Measurements from ENCODE around the gene SEC63.
"Not testable (repeated sequence)": the region's sequence is repeated elsewhere in the genome, so short reads cannot be mapped to it uniquely, and the experiment has no call there.

Gene SEC63

GRCh38 chr6:107931894-107932293, 26.1 kb downstream of the SEC63 start:
- no peak for DNase-seq (ENCODE audit: low read depth in 2 of 2, low spot score in 1 of 2)

- no peak for DNase-seq (ENCODE audit: low read depth in 2 of 2, low spot score in 1 of 2)
Observed at GRCh38 chr6:107928984-107929383, 29.0 kb downstream of the SEC63 start.

- DNase-seq (ENCODE audit: low read depth in 2 of 2, low spot score in 1 of 2) = not testable (repeated sequence)
Observed at GRCh38 chr6:107926697-107927544, 31.1 kb downstream of the SEC63 start.

- no peak for DNase-seq (ENCODE audit: low read depth in 2 of 2, low spot score in 1 of 2)
Observed at GRCh38 chr6:107917451-107918375, 40.3 kb downstream of the SEC63 start.

DNA sequence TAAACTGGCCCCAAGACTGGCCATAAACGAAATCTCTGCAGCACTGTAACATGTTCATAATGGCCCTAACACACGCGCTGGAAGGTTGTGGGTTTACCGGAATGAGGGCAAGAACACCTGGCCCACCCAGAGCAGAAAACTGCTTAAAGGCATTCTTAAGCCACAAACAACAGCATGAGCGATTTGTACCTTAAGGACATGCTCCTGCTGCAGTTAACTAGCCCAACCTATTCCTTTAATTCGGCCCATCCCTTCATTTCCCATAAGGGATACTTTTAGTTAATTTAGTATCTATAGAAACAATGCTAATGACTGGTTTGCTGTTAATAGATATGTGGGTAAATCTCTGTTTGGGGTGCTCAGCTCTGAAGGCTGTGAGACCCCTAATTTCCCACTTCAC, 41.0 kb downstream of the SEC63 start:
- not testable (repeated sequence) for DNase-seq (ENCODE audit: low read depth in 2 of 2, low spot score in 1 of 2)

DNA sequence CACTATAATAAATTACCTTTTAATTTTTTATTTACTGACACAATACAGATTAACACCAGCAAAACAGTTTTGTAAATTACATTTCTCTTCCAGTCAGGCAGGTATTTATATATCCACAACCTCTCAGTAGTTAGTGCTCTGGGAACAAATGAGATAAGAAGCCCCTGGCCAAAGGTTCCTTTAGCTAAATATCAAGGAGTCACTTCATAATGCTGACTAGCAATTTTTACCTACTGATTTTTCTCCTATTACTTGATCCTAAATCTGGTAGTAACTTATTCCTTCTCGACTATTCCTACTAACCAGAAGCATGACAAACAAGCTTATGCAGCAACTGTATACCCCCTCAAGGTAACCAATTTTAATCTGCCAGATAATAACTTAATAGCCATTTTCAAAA, 46.3 kb downstream of the SEC63 start:
- DNase-seq (ENCODE audit: low read depth in 2 of 2, low spot score in 1 of 2) = no peak

- no peak for DNase-seq (ENCODE audit: low read depth in 2 of 2, low spot score in 1 of 2)
Observed at GRCh38 chr6:107894809-107895396, 63.1 kb downstream of the SEC63 start.

- DNase-seq (ENCODE audit: low read depth in 2 of 2, low spot score in 1 of 2) = not testable (repeated sequence)
Observed at GRCh38 chr6:107890431-107890830, 67.6 kb downstream of the SEC63 start.

GRCh38 chr6:107885950-107886349, 72.1 kb downstream of the SEC63 start:
- not testable (repeated sequence) for DNase-seq (ENCODE audit: low read depth in 2 of 2, low spot score in 1 of 2)

DNA sequence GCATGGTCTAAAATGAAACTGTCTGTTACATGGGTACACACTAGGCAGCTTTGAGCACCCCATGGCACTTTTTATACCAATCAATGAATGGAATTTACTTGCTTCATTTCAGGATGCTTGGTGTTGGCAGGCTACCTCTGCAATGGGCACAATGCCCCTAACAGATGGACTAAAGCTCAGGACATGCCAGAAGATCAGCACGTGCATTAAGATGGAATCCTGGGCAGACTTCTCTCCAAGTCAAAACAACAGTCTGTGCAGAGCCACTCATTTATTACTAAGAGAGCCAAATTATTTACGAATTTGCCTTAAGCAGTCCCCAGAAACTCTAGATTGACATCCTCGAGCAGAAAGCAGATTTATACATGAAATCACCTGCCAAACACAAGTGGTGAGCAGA, 78.1 kb downstream of the SEC63 start:
- no peak for DNase-seq (ENCODE audit: low read depth in 2 of 2, low spot score in 1 of 2)

DNA sequence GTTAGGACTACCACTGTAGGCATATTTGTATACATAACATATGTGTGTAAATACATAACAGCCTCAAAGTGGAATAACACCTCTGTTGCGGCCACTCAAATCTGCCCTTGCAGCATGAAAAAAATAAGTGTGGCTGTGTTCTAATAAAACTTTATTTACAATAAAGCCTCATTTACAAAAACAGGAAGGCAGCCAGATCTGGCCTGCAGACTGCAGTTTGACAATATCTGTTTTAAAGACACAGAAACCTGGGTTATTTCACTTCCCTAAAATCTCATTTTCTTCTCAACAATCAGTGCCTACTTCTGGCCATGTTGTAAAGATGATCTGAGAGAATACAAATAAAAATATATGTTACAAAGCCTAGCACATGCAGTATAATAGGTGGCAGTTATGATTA, 80.0 kb downstream of the SEC63 start:
- DNase-seq (ENCODE audit: low read depth in 2 of 2, low spot score in 1 of 2) = no peak

GRCh38 chr6:107871976-107872375, 86.0 kb downstream of the SEC63 start:
- no peak for DNase-seq (ENCODE audit: low read depth in 2 of 2, low spot score in 1 of 2)

GRCh38 chr6:107871512-107871911, 86.5 kb downstream of the SEC63 start:
- DNase-seq (ENCODE audit: low read depth in 2 of 2, low spot score in 1 of 2) = not testable (repeated sequence)

DNA sequence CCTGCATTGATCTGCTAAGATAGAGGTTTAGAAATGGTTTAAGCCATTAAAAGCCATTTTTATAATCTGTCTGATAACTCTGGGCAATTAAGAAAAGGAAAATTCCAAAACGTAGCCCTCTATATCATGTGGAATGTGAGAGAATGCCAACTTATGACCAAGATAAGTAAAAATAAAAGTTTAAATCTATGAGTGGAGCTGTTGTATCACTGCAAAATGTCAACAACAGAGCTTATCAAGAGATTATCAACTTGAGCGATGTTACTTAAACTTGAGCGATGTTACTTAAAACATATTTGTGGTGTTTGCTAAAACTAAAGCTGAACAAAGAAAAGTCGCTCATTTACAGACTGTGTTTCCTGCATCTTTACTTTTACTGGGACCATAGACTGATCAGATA, 87.0 kb downstream of the SEC63 start:
- no peak for DNase-seq (ENCODE audit: low read depth in 2 of 2, low spot score in 1 of 2)

- no peak for DNase-seq (ENCODE audit: low read depth in 2 of 2, low spot score in 1 of 2)
Observed at GRCh38 chr6:107870381-107870780, 87.6 kb downstream of the SEC63 start.

- no peak for DNase-seq (ENCODE audit: low read depth in 2 of 2, low spot score in 1 of 2)
Observed at GRCh38 chr6:107869871-107870270, 88.1 kb downstream of the SEC63 start.

GRCh38 chr6:107868867-107869611, 89.0 kb downstream of the SEC63 start:
- no peak for DNase-seq (ENCODE audit: low read depth in 2 of 2, low spot score in 1 of 2)

DNA sequence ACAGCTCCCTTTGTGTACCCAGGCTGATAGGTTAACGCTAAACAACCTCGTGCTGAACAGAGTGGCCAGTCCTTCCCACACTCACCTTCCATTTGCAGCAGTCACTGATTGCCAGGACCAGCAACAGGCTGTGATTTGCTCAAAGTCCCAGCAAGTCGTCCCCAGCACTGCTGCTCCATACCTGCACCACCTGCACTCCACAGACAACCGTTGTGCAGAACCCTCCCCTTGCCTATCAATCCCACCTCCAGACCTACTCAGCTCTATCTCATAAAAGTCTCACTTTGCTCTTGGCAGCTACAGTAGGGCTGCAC, 90.7 kb downstream of the SEC63 start:
- DNase-seq (ENCODE audit: low read depth in 2 of 2, low spot score in 1 of 2) = no peak

DNA sequence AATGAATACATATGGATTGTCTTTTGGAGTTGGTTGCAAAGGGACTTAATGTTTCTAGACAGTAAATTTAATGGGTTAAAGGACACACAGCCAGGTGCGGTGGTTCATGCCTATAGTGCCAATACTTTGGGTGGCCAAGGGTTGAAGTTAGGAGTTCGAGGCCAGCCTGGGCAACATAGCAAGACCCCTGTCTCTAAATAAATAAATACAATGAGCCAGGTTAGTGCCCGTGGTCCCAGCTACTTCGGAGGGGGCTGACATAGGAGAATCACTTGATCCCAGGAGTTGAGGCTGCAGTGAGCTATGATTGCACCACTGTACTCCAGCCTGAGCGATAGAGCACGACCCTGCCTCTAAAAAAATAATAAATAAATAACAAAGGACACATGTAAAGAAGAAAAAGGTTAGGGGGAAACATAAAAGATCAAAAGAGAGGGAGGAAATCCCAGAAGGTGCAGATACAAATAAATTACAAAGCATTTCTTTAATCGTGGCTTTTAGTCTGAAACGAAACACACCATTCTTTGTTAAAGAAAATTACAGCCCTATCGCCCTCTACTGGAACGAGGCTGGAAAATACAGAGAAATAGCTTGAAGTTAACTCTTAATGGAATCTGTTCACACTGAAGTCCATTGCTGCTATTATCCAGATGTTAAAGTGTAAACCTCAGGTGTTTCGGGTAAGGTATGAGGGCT, 91.3 kb downstream of the SEC63 start:
- no peak for DNase-seq (ENCODE audit: low read depth in 2 of 2, low spot score in 1 of 2)
